Body of pancreas (tissue), 4 donors: ENCODE data around the gene CACNA1H.
"Not testable (repeated sequence)": the region's sequence is repeated elsewhere in the genome, so short reads cannot be mapped to it uniquely, and the experiment has no call there.

Experiments
- POLR2A ChIP-seq, 3 donors: fragments of 450-650 bp; IDR thresholded peaks; one replicate each; pipeline ENCODE4 v1.6.1; 2016; ENCODE audit warnings: antibody characterized with exemption in 3 of 3, mild to moderate bottlenecking in 2 of 3
- TF ChIP-seq, protein P1 (sequence below), 7 experiments: fragments of 450-650 bp in 4 of 7; fragments of 200-600 bp in 3 of 7; sonication (generic) in 3 of 7; IDR thresholded peaks; one replicate each; pipeline ENCODE4 v1.5.1; 2016 to 2019; ENCODE audit warnings: antibody characterized with exemption in 7 of 7

DNA sequence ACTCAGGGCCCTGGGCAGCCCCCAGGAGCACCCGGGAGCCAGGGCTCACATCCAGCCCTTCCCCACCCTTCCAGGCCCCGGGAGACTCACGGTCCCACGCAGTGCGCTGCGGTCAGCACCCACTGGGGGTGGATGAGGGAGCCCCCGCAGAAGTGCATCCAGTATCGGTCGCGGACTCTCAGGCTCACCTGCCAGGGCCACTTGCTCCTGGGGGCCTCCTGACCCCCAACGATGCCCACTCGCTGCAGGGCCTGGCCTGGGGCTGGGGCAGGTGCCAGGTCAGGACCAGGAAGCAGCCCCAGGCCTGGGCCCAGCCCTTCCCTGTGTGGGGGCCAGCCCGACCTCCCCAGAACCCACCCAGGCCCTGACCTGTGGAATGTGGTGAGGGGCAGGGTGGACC, 76.6 kb downstream of the CACNA1H start:
- TF ChIP-seq, protein P1, sequence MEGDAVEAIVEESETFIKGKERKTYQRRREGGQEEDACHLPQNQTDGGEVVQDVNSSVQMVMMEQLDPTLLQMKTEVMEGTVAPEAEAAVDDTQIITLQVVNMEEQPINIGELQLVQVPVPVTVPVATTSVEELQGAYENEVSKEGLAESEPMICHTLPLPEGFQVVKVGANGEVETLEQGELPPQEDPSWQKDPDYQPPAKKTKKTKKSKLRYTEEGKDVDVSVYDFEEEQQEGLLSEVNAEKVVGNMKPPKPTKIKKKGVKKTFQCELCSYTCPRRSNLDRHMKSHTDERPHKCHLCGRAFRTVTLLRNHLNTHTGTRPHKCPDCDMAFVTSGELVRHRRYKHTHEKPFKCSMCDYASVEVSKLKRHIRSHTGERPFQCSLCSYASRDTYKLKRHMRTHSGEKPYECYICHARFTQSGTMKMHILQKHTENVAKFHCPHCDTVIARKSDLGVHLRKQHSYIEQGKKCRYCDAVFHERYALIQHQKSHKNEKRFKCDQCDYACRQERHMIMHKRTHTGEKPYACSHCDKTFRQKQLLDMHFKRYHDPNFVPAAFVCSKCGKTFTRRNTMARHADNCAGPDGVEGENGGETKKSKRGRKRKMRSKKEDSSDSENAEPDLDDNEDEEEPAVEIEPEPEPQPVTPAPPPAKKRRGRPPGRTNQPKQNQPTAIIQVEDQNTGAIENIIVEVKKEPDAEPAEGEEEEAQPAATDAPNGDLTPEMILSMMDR (IDR thresholded peaks at IDR 0.05) = not testable (repeated sequence)
- not testable (repeated sequence) for TF ChIP-seq POLR2A (IDR thresholded peaks at IDR 0.05)
